Measurements from ENCODE around the gene NLE1.

DNA sequence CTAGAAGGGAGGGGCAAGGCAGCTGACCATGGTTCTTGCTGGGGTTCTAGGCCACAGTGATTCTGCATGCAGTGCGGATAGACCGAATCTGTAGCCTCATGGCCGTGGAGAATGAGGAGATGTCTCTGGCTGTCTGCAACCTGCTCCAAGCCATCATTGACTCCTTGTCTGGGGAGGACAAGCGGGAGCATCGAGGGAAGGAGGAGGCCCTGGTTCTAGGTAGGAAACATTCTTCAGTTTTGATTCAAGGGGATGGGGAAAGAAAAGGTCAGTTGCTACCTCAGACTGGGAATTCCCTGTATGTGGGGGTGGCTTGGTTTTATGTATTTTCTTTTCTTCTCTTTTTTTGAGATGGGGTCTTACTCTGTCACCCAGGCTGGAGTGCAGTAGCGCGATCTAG is 13.1 kb upstream of the NLE1 start:
- TF ChIP-seq, protein P1, sequence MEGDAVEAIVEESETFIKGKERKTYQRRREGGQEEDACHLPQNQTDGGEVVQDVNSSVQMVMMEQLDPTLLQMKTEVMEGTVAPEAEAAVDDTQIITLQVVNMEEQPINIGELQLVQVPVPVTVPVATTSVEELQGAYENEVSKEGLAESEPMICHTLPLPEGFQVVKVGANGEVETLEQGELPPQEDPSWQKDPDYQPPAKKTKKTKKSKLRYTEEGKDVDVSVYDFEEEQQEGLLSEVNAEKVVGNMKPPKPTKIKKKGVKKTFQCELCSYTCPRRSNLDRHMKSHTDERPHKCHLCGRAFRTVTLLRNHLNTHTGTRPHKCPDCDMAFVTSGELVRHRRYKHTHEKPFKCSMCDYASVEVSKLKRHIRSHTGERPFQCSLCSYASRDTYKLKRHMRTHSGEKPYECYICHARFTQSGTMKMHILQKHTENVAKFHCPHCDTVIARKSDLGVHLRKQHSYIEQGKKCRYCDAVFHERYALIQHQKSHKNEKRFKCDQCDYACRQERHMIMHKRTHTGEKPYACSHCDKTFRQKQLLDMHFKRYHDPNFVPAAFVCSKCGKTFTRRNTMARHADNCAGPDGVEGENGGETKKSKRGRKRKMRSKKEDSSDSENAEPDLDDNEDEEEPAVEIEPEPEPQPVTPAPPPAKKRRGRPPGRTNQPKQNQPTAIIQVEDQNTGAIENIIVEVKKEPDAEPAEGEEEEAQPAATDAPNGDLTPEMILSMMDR (IDR thresholded peaks at IDR 0.05 in 4 of 5, conservative IDR thresholded peaks at IDR 0.05 in 1 of 5) = no peak
- no peak for TF ChIP-seq POLR2A (IDR thresholded peaks at IDR 0.05)
